ENCODE measurements around the gene ASF1B.
"Not testable (repeated sequence)": the region's sequence is repeated elsewhere in the genome, so short reads cannot be mapped to it uniquely, and the experiment has no call there.

The ASF1B gene

GRCh38 chr19:14158276-14159023 lies 22.1 kb upstream of the ASF1B start:
- DNase-seq = no peak

- DNase-seq = no peak
These were observed 20.8 kb upstream of the ASF1B start for GRCh38 chr19:14156971-14157717.

GRCh38 chr19:14156122-14156521 lies 19.7 kb upstream of the ASF1B start:
- no peak for DNase-seq

- DNase-seq = no peak
These were observed 19.0 kb upstream of the ASF1B start for GRCh38 chr19:14155371-14155770.

- DNase-seq = no peak
These were observed 16.3 kb upstream of the ASF1B start for GRCh38 chr19:14152713-14153112.

GRCh38 chr19:14150770-14151661 lies 14.6 kb upstream of the ASF1B start:
- no peak for DNase-seq

- peak; percentile 12 for DNase-seq
These were observed 13.8 kb upstream of the ASF1B start for GRCh38 chr19:14150041-14150769.

- peak; percentile 54 for DNase-seq
These were observed 13.2 kb upstream of the ASF1B start for GRCh38 chr19:14149509-14149994.

- DNase-seq = no peak
These were observed 12.5 kb upstream of the ASF1B start for GRCh38 chr19:14148751-14149410.

GRCh38 chr19:14147797-14148605 lies 11.6 kb upstream of the ASF1B start:
- peak; percentile 58 for DNase-seq

GRCh38 chr19:14146789-14147216 lies 10.4 kb upstream of the ASF1B start:
- DNase-seq = no peak

- not testable (repeated sequence) for DNase-seq
These were observed 9.8 kb upstream of the ASF1B start for GRCh38 chr19:14146169-14146568.

- DNase-seq = no peak
These were observed 9.0 kb upstream of the ASF1B start for GRCh38 chr19:14145381-14145780.

- no peak for DNase-seq
These were observed 6.1 kb upstream of the ASF1B start for GRCh38 chr19:14142262-14143190.

GRCh38 chr19:14141041-14141440 lies 4.7 kb upstream of the ASF1B start:
- no peak for DNase-seq

- DNase-seq = no peak
These were observed 3.6 kb upstream of the ASF1B start for GRCh38 chr19:14139944-14140343.

- no peak for DNase-seq
These were observed 2.3 kb upstream of the ASF1B start for GRCh38 chr19:14138576-14139265.

GRCh38 chr19:14135985-14136508 lies 342 bp downstream of the ASF1B start:
- no peak for DNase-seq

- no peak for DNase-seq
These were observed 1.0 kb downstream of the ASF1B start for GRCh38 chr19:14135355-14135754.

Measured in activated naive CD4-positive, alpha-beta T cell treated with Interleukin-2 at 50 U/mL for 16 hours (primary cell).